Right lobe of liver (tissue), 6 donors: ENCODE data around the gene PDLIM5. TPM values are rescaled to one million over a fixed set of nuclear protein-coding genes. Genes with fewer than 3 reads are reported as not detected.

Experiments
- ATAC-seq, 4 donors: fragments of 200-7000 bp; cut with Tn5 transposase; one replicate each; pipeline ENCODE4 v1.9.1; 2020; ENCODE audit warnings: mild to moderate bottlenecking in 4 of 4, moderate library complexity in 4 of 4
- DNase-seq, 3 donors: peaks; one replicate each; pipeline ENCODE4 v3.0.0-alpha.2; 2020
- H3K27ac ChIP-seq, 3 donors: fragments of 200-600 bp; one replicate each; pipeline ENCODE4 v1.8.0; 2022
- H3K27me3 ChIP-seq, 2 donors: fragments of 200-600 bp; one replicate each; pipeline ENCODE4 v1.8.0; 2022
- H3K36me3 ChIP-seq, 4 donors: fragments of 200-600 bp; sonication (generic) in 1 of 4; one replicate each; pipeline versions ENCODE4 v1.5.1 to v1.8.0; 2017 to 2022; ENCODE audit warnings: control low read depth in 1 of 4
- H3K4me1 ChIP-seq, 4 donors: fragments of 200-600 bp; sonication (generic) in 1 of 4; one replicate each; pipeline versions ENCODE4 v1.5.1 to v1.8.0; 2017 to 2022; ENCODE audit warnings: control low read depth in 1 of 4
- H3K4me3 ChIP-seq, 3 donors: fragments of 200-600 bp; one replicate each; pipeline ENCODE4 v1.8.0; 2022
- H3K9me3 ChIP-seq, 4 donors: fragments of 200-600 bp; sonication (generic) in 1 of 4; one replicate each; pipeline versions ENCODE4 v1.5.1 to v1.8.0; 2017 to 2022; ENCODE audit warnings: control low read depth in 1 of 4
- CTCF ChIP-seq, 4 donors: fragments of 200-600 bp in 3 of 4; fragments of 450-650 bp in 1 of 4; IDR thresholded peaks; one replicate each; pipeline versions ENCODE4 v1.5.1 to v1.8.0; 2016 to 2022; ENCODE audit warnings: antibody characterized with exemption in 4 of 4, mild to moderate bottlenecking in 2 of 4
- POLR2A ChIP-seq: fragments of 450-650 bp; IDR thresholded peaks from one replicate; pipeline ENCODE4 v1.6.1; 2017; ENCODE audit warnings: antibody characterized with exemption, mild to moderate bottlenecking
- WGBS: methylation state at CpG from one replicate; pipeline ENCODE4 v1.1.6; 2018; ENCODE audit warnings: low coverage, low lambda C conversion rate; ENCODE audit not compliant: insufficient coverage; ENCODE audit errors: missing lambda C conversion rate; 5-methylcytosine and 5-hydroxymethylcytosine counted together
- intact Hi-C, 2 donors: fragments of 100-400 bp; cut with DNase I; formaldehyde crosslinking; loops; one replicate each; pipeline versions ENCODE4 v1.11.2 to v1.14.1; 2022
- total RNA-seq, 6 experiments: library from RNA; depleted of rRNA in 2 of 6; stranded (reverse); fragments of >200 nt in 2 of 6; fragmentation: NEBNext Ultra II Directional in 3 of 6; extraction: Animal tissue kit (Norgen Biotek cat#: 25700) in 3 of 6; gene quantifications; one replicate each; pipeline versions ENCODE4 v1.1.0 to v1.2.4, GENCODE V29; 2016 to 2023
- donor health status: DM: no; HTN: yes; CAD: no.
- donor health status: DM: no; HTN: no; CAD: no.
- donor health status: DM: no; HTN: no; CAD: no.
- donor health status: DM: no; HTN: yes; CAD: no.
- donor health status: DM: no; HTN: yes; CAD: no.

The PDLIM5 gene
- total RNA-seq, 6 experiments from 2014 or later: 71.9 to 135 (median 101) TPM

GRCh38 chr4:94561249-94562024 lies 109.7 kb downstream of the PDLIM5 start:
- no peaks in the 10 kb centered on the region for H3K27me3 ChIP-seq
- peaks cover 0 to 70% (median 14%) of the 10 kb centered on the region in 4 donors for H3K4me1 ChIP-seq
- WGBS: 13% methylated on average over 5 of the region's 5 CpGs
- no peaks in the 10 kb centered on the region for H3K9me3 ChIP-seq
- peak overlapping the region; percentile 31 to 85 (median 55) for H3K27ac ChIP-seq
- no peak for DNase-seq
- H3K4me3 ChIP-seq: no peak overlapping the region
- ATAC-seq: peak in 3 of 4 donors; percentile 10 to 35 (median 33)
- TF ChIP-seq CTCF (IDR thresholded peaks at IDR 0.05) (no peak), POLR2A (no peak)
- intact Hi-C loops: loop anchor here in 1 of 2 donors (10.0 kb wide), 1 partner anchor 57 kb away; no protein-coding TSS in a partner anchor
- H3K36me3 ChIP-seq: no peaks in the 10 kb centered on the region

GRCh38 chr4:94562285-94562684 lies 110.5 kb downstream of the PDLIM5 start:
- no peak for TF ChIP-seq POLR2A
- TF ChIP-seq CTCF (IDR thresholded peaks at IDR 0.05): no peak
- Histone ChIP-seq H3K27me3 (no peaks in the 10 kb centered on the region), H3K36me3 (no peaks in the 10 kb centered on the region), H3K9me3 (no peaks in the 10 kb centered on the region), H3K4me3 (no peak overlapping the region), H3K4me1 (peaks cover 0 to 72% (median 14%) of the 10 kb centered on the region in 4 donors), H3K27ac (peak overlapping the region; percentile 31 to 85 (median 55))
- intact Hi-C loops: loop anchor here in 1 of 2 donors (10.0 kb wide), 1 partner anchor 57 kb away; no protein-coding TSS in a partner anchor
- DNase-seq (no peak), ATAC-seq (peak; percentile 39 to 60 (median 46))
- 38% methylated on average over 1 of the region's 1 CpG for WGBS

GRCh38 chr4:94564252-94564651 lies 112.5 kb downstream of the PDLIM5 start:
- intact Hi-C loops: loop anchor here in 1 of 2 donors (10.0 kb wide), 1 partner anchor 59 kb away; no protein-coding TSS in a partner anchor
- peak; percentile 26 for TF ChIP-seq POLR2A
- TF ChIP-seq CTCF (IDR thresholded peaks at IDR 0.05): no peak
- peak; percentile 81 to 95 (median 88) for ATAC-seq
- Histone ChIP-seq H3K27me3 (no peaks in the 10 kb centered on the region), H3K36me3 (no peaks in the 10 kb centered on the region), H3K27ac (peak overlapping the region in 2 of 3 donors; percentile 55 to 85), H3K4me3 (no peak overlapping the region), H3K9me3 (no peaks in the 10 kb centered on the region), H3K4me1 (peaks cover 0 to 79% (median 14%) of the 10 kb centered on the region in 4 donors)
- 37% methylated on average over 2 of the region's 2 CpGs for WGBS
- DNase-seq: peak in 1 of 3 donors; percentile 79

GRCh38 chr4:94566420-94566819 lies 114.7 kb downstream of the PDLIM5 start:
- 66% methylated on average over 4 of the region's 4 CpGs for WGBS
- no peak for TF ChIP-seq CTCF (IDR thresholded peaks at IDR 0.05)
- TF ChIP-seq POLR2A: no peak
- H3K36me3 ChIP-seq: no peaks in the 10 kb centered on the region
- H3K4me1 ChIP-seq: peaks cover 0 to 66% (median 13%) of the 10 kb centered on the region in 4 donors
- no peaks in the 10 kb centered on the region for H3K27me3 ChIP-seq
- H3K9me3 ChIP-seq: no peaks in the 10 kb centered on the region
- intact Hi-C loops: loop anchor here in 1 of 2 donors (10.0 kb wide), 1 partner anchor 62 kb away; no protein-coding TSS in a partner anchor
- no peak for ATAC-seq
- no peak for DNase-seq
- no peak overlapping the region for H3K27ac ChIP-seq
- no peak overlapping the region for H3K4me3 ChIP-seq
